Bronchial epithelial cell (primary cell): ENCODE results near the gene UBE2L3. TPM values are rescaled to one million over a fixed set of nuclear protein-coding genes. Genes with fewer than 3 reads are reported as not detected.

ENCODE experiments used
- DNase-seq: peaks from one replicate; pipeline ENCODE4 v3.0.0-alpha.2; 2010; ENCODE audit warnings: low read depth
- FAIRE-seq: peaks from 2 replicates; lab custom pipeline; 2011; peaks lifted over from hg19 to GRCh38; lab: Jason Lieb, UNC
- H3K27me3 ChIP-seq: 2 replicates; pipeline ENCODE4 v1.5.1; 2011; ENCODE audit warnings: low read length; ENCODE audit not compliant: control insufficient read depth, insufficient read depth
- H3K36me3 ChIP-seq: 2 replicates; pipeline ENCODE4 v1.5.1; 2011; ENCODE audit warnings: low read length; ENCODE audit not compliant: control insufficient read depth, insufficient read depth
- H3K4me3 ChIP-seq: 2 replicates; pipeline ENCODE4 v1.5.1; 2011; ENCODE audit warnings: mild to moderate bottlenecking, low read depth, low read length, control low read depth
- total RNA-seq: library from RNA; depleted of rRNA; stranded (reverse); fragments of >200 nt; gene quantifications from 2 replicates; pipeline ENCODE4 v1.2.1, GENCODE V29; 2014
- TF ChIP-seq, protein P1 (sequence below): IDR thresholded peaks from 2 replicates; pipeline ENCODE4 v1.5.1; 2011; ENCODE audit warnings: mild to moderate bottlenecking, moderate library complexity, low read length, control low read depth, inconsistent platforms; ENCODE audit not compliant: insufficient read depth, severe bottlenecking

UBE2L3 gene
- total RNA-seq, 1 donor from 2014 or later, result 14.7 TPM

DNA sequence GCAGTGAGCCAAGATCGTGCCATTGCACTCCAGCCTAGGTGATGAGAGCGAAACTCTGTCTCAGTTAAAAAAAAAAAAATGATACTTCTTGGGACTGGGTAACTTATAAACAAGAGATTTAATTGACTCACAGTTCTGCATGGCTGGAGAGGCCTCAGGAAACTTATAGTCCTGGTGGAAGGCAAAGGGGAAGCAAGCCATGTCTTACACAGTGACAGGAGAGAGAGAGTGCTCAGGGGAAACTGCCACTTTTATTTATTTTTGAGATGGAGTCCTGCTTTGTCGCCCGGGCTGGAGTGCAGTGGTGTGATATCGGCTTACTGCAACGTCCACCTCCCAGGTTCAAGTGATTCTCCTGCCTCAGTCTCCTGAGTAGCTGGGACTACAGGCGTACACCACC, 82.8 kb downstream of the UBE2L3 start:
- no peak for DNase-seq
- Histone ChIP-seq H3K27me3 (no peaks in the 10 kb centered on the region), H3K36me3 (peaks cover 1% of the 10 kb centered on the region), H3K4me3 (no peak overlapping the region)
- no peak for FAIRE-seq
- TF ChIP-seq, protein P1, sequence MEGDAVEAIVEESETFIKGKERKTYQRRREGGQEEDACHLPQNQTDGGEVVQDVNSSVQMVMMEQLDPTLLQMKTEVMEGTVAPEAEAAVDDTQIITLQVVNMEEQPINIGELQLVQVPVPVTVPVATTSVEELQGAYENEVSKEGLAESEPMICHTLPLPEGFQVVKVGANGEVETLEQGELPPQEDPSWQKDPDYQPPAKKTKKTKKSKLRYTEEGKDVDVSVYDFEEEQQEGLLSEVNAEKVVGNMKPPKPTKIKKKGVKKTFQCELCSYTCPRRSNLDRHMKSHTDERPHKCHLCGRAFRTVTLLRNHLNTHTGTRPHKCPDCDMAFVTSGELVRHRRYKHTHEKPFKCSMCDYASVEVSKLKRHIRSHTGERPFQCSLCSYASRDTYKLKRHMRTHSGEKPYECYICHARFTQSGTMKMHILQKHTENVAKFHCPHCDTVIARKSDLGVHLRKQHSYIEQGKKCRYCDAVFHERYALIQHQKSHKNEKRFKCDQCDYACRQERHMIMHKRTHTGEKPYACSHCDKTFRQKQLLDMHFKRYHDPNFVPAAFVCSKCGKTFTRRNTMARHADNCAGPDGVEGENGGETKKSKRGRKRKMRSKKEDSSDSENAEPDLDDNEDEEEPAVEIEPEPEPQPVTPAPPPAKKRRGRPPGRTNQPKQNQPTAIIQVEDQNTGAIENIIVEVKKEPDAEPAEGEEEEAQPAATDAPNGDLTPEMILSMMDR, result no peak

DNA sequence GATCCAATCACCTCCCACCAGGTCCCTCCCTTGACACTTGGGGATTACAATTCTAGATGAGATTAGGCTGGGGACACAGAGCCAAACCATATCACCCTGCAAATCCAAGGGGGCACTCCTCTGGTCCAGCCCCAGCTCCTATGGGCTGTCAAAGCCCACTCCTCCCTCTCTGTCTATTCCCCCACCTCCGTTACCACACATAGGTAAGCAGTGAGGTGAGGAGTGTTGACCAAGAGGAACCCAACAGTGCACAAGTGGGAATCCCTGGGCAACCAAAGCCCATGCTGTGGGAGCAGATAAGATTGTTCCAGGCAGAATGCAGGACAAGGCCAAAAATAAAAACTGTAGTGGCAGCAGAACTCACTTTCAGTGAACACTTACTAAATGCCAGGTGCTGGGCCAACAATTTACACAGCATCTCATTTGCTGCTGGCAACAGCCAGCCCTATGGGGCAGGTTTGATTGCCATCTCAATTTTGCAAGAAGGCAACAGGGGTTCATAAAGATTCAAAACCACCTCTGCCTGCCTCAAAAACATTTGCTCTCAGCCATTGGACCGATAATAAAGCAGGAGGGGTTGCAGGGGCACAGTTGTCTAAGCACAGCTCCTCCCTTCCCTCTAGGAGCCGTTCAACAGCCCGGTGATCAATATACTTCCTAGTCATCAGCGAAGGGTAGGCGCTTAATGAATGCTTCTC, 83.5 kb downstream of the UBE2L3 start:
- peak overlapping the region; percentile 64 for H3K4me3 ChIP-seq
- TF ChIP-seq, protein P1, result no peak
- FAIRE-seq, result no peak
- H3K27me3 ChIP-seq, result no peaks in the 10 kb centered on the region
- DNase-seq, result no peak
- peaks cover 1% of the 10 kb centered on the region for H3K36me3 ChIP-seq

DNA sequence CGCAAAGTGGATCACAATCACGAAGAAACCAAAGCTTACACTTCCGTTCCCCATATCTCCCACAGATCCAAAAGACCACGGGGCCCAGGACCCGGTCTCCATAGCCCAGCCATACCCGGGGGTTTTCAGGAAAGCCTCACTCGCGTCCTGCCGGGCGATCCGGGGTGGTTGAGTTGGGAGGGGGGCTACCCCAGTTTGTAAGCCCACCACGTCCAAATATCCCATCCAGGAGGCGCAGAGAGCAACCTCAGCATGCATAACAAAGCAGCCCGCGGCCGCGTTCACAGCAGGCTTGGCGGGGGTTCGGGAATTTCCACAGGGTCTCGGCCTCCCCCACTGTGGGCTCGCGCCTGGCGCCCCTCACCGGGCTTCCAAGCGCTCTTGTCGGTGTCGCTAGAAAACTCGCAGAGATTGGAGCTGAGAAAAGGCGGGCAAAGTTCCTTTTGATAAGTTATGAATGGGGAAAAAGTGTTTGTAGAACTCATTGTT, 84.1 kb downstream of the UBE2L3 start:
- FAIRE-seq (no peak), DNase-seq (no peak)
- H3K36me3 ChIP-seq, result peaks cover 1% of the 10 kb centered on the region

DNA sequence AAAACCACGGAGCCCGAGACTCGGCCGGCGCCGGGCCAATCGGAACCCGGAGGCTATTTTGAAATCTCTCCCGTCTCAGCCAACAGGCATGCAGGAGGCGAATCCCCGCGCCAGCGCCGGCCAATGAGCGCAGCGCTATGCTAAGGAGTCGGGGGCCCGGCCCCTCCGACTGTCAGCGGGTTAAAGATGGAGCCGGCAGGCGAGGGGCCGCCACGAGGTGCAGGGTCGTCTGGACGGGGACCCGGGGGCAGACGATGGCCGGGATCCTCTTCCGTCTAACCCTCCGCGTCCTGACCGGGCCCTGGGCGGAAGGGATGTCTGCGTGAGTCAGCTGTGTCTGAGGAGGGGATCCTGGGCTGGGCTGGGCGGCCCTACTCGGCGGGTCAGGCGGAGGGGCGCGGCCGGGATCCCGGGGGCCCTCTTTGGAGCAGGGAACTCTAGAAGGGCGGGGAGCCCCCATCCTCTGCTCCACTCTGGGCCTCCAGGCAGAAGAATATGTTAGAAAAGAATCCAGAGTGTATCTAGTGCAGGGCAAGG, 84.6 kb downstream of the UBE2L3 start:
- Histone ChIP-seq H3K36me3 (peaks cover 1% of the 10 kb centered on the region), H3K27me3 (no peaks in the 10 kb centered on the region), H3K4me3 (peak overlapping the region; percentile 64)
- FAIRE-seq (no peak), DNase-seq (peak; percentile 69)
- TF ChIP-seq, protein P1, result no peak

More for the DNA sequence above, 84.1 kb downstream of the UBE2L3 start:
- H3K27me3 ChIP-seq, result no peaks in the 10 kb centered on the region
- TF ChIP-seq, protein P1, result no peak
- H3K4me3 ChIP-seq, result peak overlapping the region; percentile 64

DNA sequence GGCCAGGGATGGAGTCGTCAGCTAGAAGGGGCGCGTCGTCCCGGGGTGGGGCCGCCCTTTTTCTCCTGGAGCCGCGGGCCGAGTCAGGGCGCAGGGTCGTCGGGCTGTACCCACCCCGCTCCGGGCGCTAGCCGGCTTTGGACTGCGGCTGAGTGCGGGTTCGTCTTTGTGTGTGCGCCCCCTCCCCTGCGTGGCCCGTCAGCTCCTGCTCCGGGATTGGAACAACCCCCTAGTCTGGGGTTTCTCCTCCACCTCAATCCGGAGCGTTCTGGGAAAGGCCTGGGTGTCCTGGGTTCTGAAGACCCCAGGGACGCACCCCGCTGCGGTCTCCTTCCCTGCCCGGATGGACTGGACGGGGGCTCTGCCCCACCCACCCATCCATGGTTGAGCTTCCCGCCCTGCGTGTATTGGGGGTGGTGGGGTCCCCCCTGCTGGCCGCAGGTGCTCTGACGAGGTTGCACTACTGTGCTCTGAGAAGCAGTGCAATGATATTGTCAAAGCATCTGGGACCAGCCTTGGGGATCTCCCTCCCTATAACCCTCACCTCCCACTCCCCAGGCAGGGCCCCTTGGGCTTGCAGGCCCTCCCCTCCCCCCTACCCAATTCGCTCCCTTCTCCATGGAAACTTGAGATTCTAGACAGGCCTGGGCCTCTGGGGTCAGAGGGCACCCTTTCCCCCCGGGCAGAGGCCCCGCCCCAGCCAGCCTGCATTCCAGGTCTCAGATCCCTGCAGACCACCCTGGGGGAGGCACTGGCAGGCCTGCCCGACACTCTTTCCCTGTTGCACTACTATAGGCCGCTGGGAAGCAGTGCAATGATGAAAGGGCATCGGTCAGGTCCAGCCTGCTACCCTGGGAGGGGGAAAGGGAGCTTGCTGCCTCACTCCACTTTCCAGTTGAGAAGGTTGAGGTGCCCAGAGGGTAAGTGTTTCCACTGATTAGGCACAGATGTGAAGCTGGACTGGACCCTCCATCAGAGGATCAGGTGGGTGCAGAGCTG, 85.3 kb downstream of the UBE2L3 start:
- DNase-seq, result no peak

More for the DNA sequence above, 85.3 kb downstream of the UBE2L3 start:
- peak overlapping the region; percentile 64 for H3K4me3 ChIP-seq
- H3K27me3 ChIP-seq, result no peaks in the 10 kb centered on the region
- peaks cover 1% of the 10 kb centered on the region for H3K36me3 ChIP-seq
- no peak for FAIRE-seq
- TF ChIP-seq, protein P1, result no peak
